B cell (primary cell): Measurements from ENCODE around the gene EVC.

Experiments used
- EZH2 ChIP-seq: IDR thresholded peaks from 2 replicates; pipeline ENCODE4 v1.6.1; 2012; ENCODE audit warnings: borderline replicate concordance, low read depth, mild to moderate bottlenecking, moderate library complexity, low read length; ENCODE audit not compliant: insufficient read depth, poor library complexity, severe bottlenecking
- TF ChIP-seq, protein P1 (sequence below): fragments of 200-600 bp; IDR thresholded peaks from one replicate; pipeline ENCODE4 v1.8.0; 2022; ENCODE audit warnings: antibody characterized with exemption, mild to moderate bottlenecking

DNA sequence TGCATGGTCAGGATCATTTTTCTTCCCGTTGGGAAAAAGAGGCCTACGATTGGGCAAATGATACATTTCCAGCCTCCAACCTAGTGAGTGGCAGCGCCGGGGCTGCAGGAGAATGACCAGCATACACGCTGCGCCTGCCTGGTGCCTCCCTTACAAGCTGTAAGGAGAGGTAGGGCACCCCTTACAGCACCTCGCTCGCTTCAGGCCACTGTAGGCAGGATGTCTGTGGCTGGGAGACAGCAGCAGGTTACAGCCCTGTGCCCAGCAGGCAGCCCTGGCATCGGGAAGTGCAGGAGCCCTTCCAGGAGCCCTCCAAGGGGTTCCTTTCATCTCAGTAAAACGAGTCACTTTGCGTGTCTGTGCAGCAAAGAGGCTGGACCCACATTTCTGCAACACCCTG is 88.4 kb downstream of the EVC start:
- TF ChIP-seq, protein P1, sequence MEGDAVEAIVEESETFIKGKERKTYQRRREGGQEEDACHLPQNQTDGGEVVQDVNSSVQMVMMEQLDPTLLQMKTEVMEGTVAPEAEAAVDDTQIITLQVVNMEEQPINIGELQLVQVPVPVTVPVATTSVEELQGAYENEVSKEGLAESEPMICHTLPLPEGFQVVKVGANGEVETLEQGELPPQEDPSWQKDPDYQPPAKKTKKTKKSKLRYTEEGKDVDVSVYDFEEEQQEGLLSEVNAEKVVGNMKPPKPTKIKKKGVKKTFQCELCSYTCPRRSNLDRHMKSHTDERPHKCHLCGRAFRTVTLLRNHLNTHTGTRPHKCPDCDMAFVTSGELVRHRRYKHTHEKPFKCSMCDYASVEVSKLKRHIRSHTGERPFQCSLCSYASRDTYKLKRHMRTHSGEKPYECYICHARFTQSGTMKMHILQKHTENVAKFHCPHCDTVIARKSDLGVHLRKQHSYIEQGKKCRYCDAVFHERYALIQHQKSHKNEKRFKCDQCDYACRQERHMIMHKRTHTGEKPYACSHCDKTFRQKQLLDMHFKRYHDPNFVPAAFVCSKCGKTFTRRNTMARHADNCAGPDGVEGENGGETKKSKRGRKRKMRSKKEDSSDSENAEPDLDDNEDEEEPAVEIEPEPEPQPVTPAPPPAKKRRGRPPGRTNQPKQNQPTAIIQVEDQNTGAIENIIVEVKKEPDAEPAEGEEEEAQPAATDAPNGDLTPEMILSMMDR, result no peak
- no peak for TF ChIP-seq EZH2
